ENCODE measurements around the gene GPAM.

DNA sequence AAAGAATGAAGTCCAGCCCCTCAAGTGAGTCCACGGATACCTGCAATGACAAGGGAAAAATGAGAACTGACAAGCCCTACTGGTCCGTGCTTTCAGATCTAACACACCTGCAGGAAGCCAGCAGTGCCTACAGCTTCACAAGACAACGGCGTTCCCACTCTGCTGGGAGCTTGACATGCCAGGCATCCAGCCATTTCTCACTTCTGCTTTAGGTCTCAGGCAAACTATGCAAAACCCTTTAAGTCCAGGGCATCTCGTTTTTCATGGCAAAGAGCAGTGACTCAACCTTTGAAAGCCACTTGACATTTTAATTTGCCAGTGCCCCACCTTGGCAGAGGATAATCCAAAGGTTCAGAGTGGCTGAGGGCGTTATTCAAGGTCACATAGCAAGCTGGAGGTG lies 49.1 kb upstream of the GPAM start:
- TF ChIP-seq POLR2A (IDR thresholded peaks at IDR 0.05; ENCODE audit: low read depth, low read length): no peak
- TF ChIP-seq POLR2AphosphoS5 (IDR thresholded peaks at IDR 0.05; ENCODE audit: low read depth, low read length): no peak

Data from GM12892 (cell line).